Measurements from ENCODE around the gene ZFYVE9.
"Not testable (repeated sequence)": the region's sequence is repeated elsewhere in the genome, so short reads cannot be mapped to it uniquely, and the experiment has no call there.

Gene ZFYVE9

GRCh38 chr1:52159033-52159789, 17.3 kb downstream of the ZFYVE9 start:
- TF ChIP-seq CTCF (IDR thresholded peaks at IDR 0.05; ENCODE audit: control insufficient read depth, insufficient read depth, low read depth, low read length, missing control alignments), result no peak
- no peak for DNase-seq (ENCODE audit: low read depth)
- no peak overlapping the region for H3K4me3 ChIP-seq (ENCODE audit: control insufficient read depth, low read depth, low read length)

DNA sequence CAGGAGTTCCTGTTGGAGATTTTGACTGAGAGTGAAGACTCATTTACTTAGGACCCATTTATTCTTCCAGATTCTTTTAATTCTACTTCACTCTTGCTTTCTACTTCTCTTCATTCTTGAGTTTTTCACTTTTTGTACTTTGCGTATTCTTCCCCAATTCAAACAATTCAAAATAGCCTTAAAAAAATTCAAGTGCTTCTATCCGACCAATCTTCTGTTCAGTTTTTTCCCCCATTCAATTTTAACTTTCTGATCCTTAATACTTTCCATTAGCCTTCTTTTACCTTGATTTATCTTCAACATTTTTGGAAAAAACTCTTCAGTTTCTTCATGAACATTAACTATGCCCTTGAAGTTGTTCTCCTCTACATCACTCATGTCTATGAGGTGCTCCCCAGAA, 21.1 kb downstream of the ZFYVE9 start:
- no peak overlapping the region for H3K4me3 ChIP-seq (ENCODE audit: control insufficient read depth, low read depth, low read length)
- TF ChIP-seq CTCF (IDR thresholded peaks at IDR 0.05; ENCODE audit: control insufficient read depth, insufficient read depth, low read depth, low read length, missing control alignments), result no peak
- DNase-seq (ENCODE audit: low read depth), result no peak

DNA sequence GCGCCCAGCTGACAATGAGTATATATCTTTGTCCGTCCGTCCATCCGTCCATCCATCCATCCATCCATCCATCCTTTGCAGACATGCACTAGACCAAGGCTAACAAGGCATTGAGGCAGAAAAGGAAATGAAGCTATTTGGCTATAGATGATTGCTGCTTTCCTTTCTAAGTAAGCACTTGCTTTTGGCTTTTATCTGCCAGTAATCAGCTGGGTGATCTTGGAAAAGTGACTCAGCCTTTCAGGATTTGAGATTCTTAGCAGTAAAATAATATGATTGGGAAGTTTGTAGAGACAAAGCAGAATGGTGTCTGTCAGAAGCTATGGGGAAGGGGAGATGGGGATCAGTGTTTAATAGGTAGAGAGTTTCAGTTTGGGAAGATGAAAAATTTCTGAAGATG, 22.7 kb downstream of the ZFYVE9 start:
- TF ChIP-seq CTCF (IDR thresholded peaks at IDR 0.05; ENCODE audit: control insufficient read depth, insufficient read depth, low read depth, low read length, missing control alignments), result no peak
- H3K4me3 ChIP-seq (ENCODE audit: control insufficient read depth, low read depth, low read length), result no peak overlapping the region
- no peak for DNase-seq (ENCODE audit: low read depth)

- DNase-seq (ENCODE audit: low read depth), result no peak
- no peak overlapping the region for H3K4me3 ChIP-seq (ENCODE audit: control insufficient read depth, low read depth, low read length)
- no peak for TF ChIP-seq CTCF (IDR thresholded peaks at IDR 0.05; ENCODE audit: control insufficient read depth, insufficient read depth, low read depth, low read length, missing control alignments)
These were observed 25.3 kb downstream of the ZFYVE9 start for GRCh38 chr1:52166996-52167753.

- no peak overlapping the region for H3K4me3 ChIP-seq (ENCODE audit: control insufficient read depth, low read depth, low read length)
- DNase-seq (ENCODE audit: low read depth), result no peak
- no peak for TF ChIP-seq CTCF (IDR thresholded peaks at IDR 0.05; ENCODE audit: control insufficient read depth, insufficient read depth, low read depth, low read length, missing control alignments)
These were observed 26.6 kb downstream of the ZFYVE9 start for GRCh38 chr1:52168373-52169080.

GRCh38 chr1:52171149-52171548, 29.3 kb downstream of the ZFYVE9 start:
- not testable (repeated sequence) for H3K4me3 ChIP-seq (ENCODE audit: control insufficient read depth, low read depth, low read length); DNase-seq (ENCODE audit: low read depth)

DNA sequence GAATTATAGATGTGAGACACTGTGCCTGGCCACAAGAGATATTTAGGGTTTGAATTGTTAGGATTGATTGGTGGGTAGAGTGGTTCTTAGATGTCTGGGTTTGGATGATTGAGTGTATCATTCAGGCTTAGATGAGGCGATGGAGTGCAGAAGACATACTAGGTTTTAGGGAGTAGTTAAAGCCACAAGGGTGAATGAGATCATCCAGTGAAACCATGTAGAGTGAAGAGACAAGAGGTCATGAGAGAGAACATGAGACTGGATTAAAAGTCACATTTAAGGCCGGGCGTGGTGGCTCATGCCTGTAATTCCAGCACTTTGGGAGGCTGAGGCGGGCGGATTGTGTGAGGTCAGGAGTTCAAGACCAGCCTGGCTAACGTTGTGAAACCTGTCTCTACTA, 37.2 kb downstream of the ZFYVE9 start:
- TF ChIP-seq CTCF (IDR thresholded peaks at IDR 0.05; ENCODE audit: control insufficient read depth, insufficient read depth, low read depth, low read length, missing control alignments), result no peak
- H3K4me3 ChIP-seq (ENCODE audit: control insufficient read depth, low read depth, low read length), result no peak overlapping the region
- no peak for DNase-seq (ENCODE audit: low read depth)

Measured in AG09309 (cell line).